ENCODE measurements around the gene KRTAP5-2. TPM values are rescaled to one million over a fixed set of nuclear protein-coding genes. Genes with fewer than 3 reads are reported as not detected.

Gene KRTAP5-2
- polyA plus RNA-seq, 3 donors, result not detected

GRCh38 chr11:1636291-1636950 lies 38.3 kb upstream of the KRTAP5-2 start:
- Histone ChIP-seq H3K9ac (ENCODE audit: insufficient read depth, low read length, poor library complexity, severe bottlenecking) (no peak overlapping the region), H3K27ac (ENCODE audit: low read depth in 1 of 2, low read length in 2 of 2) (no peak overlapping the region), H3K36me3 (replicated peaks in 1 of 2; ENCODE audit: control insufficient read depth in 1 of 2, insufficient read depth in 2 of 2, low read length in 2 of 2) (no peaks in the 10 kb centered on the region), H4K20me1 (ENCODE audit: insufficient read depth, low read length) (no peaks in the 10 kb centered on the region), H3K79me2 (ENCODE audit: insufficient read depth, low read length) (no peaks in the 10 kb centered on the region), H3K4me2 (replicated peaks; ENCODE audit: extremely low read depth, low read length, poor library complexity, severe bottlenecking) (no peak overlapping the region), H3K4me1 (ENCODE audit: control insufficient read depth in 1 of 2, insufficient read depth in 2 of 2, low read length in 2 of 2) (no peaks in the 10 kb centered on the region), H2AFZ (ENCODE audit: insufficient read depth, low read depth, low read length, poor library complexity, severe bottlenecking) (no peak overlapping the region), H3K9me3 (replicated peaks in 1 of 2; ENCODE audit: control insufficient read depth in 1 of 2, insufficient read depth in 1 of 2, low read length in 2 of 2) (no peaks in the 10 kb centered on the region), H3K4me3 (replicated peaks in 1 of 3; ENCODE audit: low read depth in 2 of 3, low read length in 3 of 3) (no peak overlapping the region), H3K27me3 (ENCODE audit: control insufficient read depth in 2 of 2, insufficient read depth in 2 of 2, low read length in 2 of 2) (no peaks in the 10 kb centered on the region)
- no peaks in the 10 kb centered on the region for H3K36me3 Mint-ChIP-seq
- DNase-seq, result no peak
- H3K27ac Mint-ChIP-seq, result no peak overlapping the region
- H3K27me3 Mint-ChIP-seq (ENCODE audit: low read depth in 3 of 3), result peaks cover 8 to 36% (median 29%) of the 10 kb centered on the region in 3 donors
- no peak for TF ChIP-seq CTCF (IDR thresholded peaks at IDR 0.05)
- no peaks in the 10 kb centered on the region for H3K9me3 Mint-ChIP-seq
- 95% methylated on average over 12 of the region's 19 CpGs for WGBS (ENCODE audit: insufficient coverage)
- H3K4me3 Mint-ChIP-seq, result no peak overlapping the region
- H3K4me1 Mint-ChIP-seq, result no peaks in the 10 kb centered on the region
- intact Hi-C loops (cut with micrococcal nuclease), result no loop called here

GRCh38 chr11:1633864-1634263 lies 35.8 kb upstream of the KRTAP5-2 start:
- Mint-ChIP-seq H3K4me3 (no peak overlapping the region), H3K27ac (no peak overlapping the region), H3K9me3 (no peaks in the 10 kb centered on the region), H3K4me1 (peaks cover 1% of the 10 kb centered on the region), H3K36me3 (no peaks in the 10 kb centered on the region), H3K27me3 (ENCODE audit: low read depth in 3 of 3) (peaks cover 10 to 38% (median 25%) of the 10 kb centered on the region in 3 donors)
- no peaks in the 10 kb centered on the region for H3K36me3 ChIP-seq (replicated peaks in 1 of 2; ENCODE audit: control insufficient read depth in 1 of 2, insufficient read depth in 2 of 2, low read length in 2 of 2)
- peaks cover 0 to 5% of the 10 kb centered on the region in 2 donors for H3K27me3 ChIP-seq (ENCODE audit: control insufficient read depth in 2 of 2, insufficient read depth in 2 of 2, low read length in 2 of 2)
- no peak overlapping the region for H3K4me3 ChIP-seq (replicated peaks in 1 of 3; ENCODE audit: low read depth in 2 of 3, low read length in 3 of 3)
- no peak for TF ChIP-seq CTCF (IDR thresholded peaks at IDR 0.05)
- DNase-seq, result no peak
- no peak overlapping the region for H3K4me2 ChIP-seq (replicated peaks; ENCODE audit: extremely low read depth, low read length, poor library complexity, severe bottlenecking)
- WGBS (ENCODE audit: insufficient coverage), result 89% methylated on average over 10 of the region's 10 CpGs
- H3K27ac ChIP-seq (ENCODE audit: low read depth in 1 of 2, low read length in 2 of 2), result no peak overlapping the region
- H3K9me3 ChIP-seq (replicated peaks in 1 of 2; ENCODE audit: control insufficient read depth in 1 of 2, insufficient read depth in 1 of 2, low read length in 2 of 2), result no peaks in the 10 kb centered on the region
- H3K79me2 ChIP-seq (ENCODE audit: insufficient read depth, low read length), result no peaks in the 10 kb centered on the region
- H2AFZ ChIP-seq (ENCODE audit: insufficient read depth, low read depth, low read length, poor library complexity, severe bottlenecking), result no peak overlapping the region
- H3K9ac ChIP-seq (ENCODE audit: insufficient read depth, low read length, poor library complexity, severe bottlenecking), result no peak overlapping the region
- intact Hi-C loops (cut with micrococcal nuclease), result no loop called here
- no peaks in the 10 kb centered on the region for H4K20me1 ChIP-seq (ENCODE audit: insufficient read depth, low read length)
- no peaks in the 10 kb centered on the region for H3K4me1 ChIP-seq (ENCODE audit: control insufficient read depth in 1 of 2, insufficient read depth in 2 of 2, low read length in 2 of 2)

All from CD14-positive monocyte (primary cell).